ENCODE measurements around the gene CALHM1.
"Not testable (repeated sequence)": the region's sequence is repeated elsewhere in the genome, so short reads cannot be mapped to it uniquely, and the experiment has no call there.

The CALHM1 gene

GRCh38 chr10:103433858-103434257 lies 24.8 kb downstream of the CALHM1 start:
- Histone ChIP-seq H3K36me3 (ENCODE audit: control insufficient read depth, insufficient read depth, low read length) (peaks cover 46% of the 10 kb centered on the region; the same call in 1 of the 2 replicates), H3K4me1 (ENCODE audit: control insufficient read depth, insufficient read depth, low read length) (no peaks in the 10 kb centered on the region), H3K27me3 (ENCODE audit: control insufficient read depth, insufficient read depth, low read length) (no peaks in the 10 kb centered on the region), H3K9me3 (ENCODE audit: control insufficient read depth, insufficient read depth, low read length) (no peaks in the 10 kb centered on the region), H3K27ac (ENCODE audit: low read length) (no peak overlapping the region), H3K4me3 (ENCODE audit: low read length) (no peak overlapping the region)
- WGBS (ENCODE audit: insufficient coverage, insufficient read length): no CpG with 5 or more reads among the region's 2 CpGs
- no peak for DNase-seq (ENCODE audit: low read depth, low spot score)

GRCh38 chr10:103431902-103432301 lies 26.8 kb downstream of the CALHM1 start:
- Histone ChIP-seq H3K36me3 (ENCODE audit: control insufficient read depth, insufficient read depth, low read length) (peaks cover 41% of the 10 kb centered on the region; the same call in 1 of the 2 replicates), H3K4me3 (ENCODE audit: low read length) (no peak overlapping the region), H3K9me3 (ENCODE audit: control insufficient read depth, insufficient read depth, low read length) (no peaks in the 10 kb centered on the region), H3K27me3 (ENCODE audit: control insufficient read depth, insufficient read depth, low read length) (no peaks in the 10 kb centered on the region), H3K27ac (ENCODE audit: low read length) (no peak overlapping the region), H3K4me1 (ENCODE audit: control insufficient read depth, insufficient read depth, low read length) (no peaks in the 10 kb centered on the region)
- DNase-seq (ENCODE audit: low read depth, low spot score): no peak
- WGBS (ENCODE audit: insufficient coverage, insufficient read length): no CpG with 5 or more reads among the region's 8 CpGs

GRCh38 chr10:103429647-103430046 lies 29.1 kb downstream of the CALHM1 start:
- DNase-seq (ENCODE audit: low read depth, low spot score): no peak
- Histone ChIP-seq H3K9me3 (ENCODE audit: control insufficient read depth, insufficient read depth, low read length) (no peaks in the 10 kb centered on the region), H3K4me3 (ENCODE audit: low read length) (no peak overlapping the region), H3K27ac (ENCODE audit: low read length) (no peak overlapping the region), H3K27me3 (ENCODE audit: control insufficient read depth, insufficient read depth, low read length) (no peaks in the 10 kb centered on the region), H3K36me3 (ENCODE audit: control insufficient read depth, insufficient read depth, low read length) (peaks cover 40% of the 10 kb centered on the region), H3K4me1 (ENCODE audit: control insufficient read depth, insufficient read depth, low read length) (no peaks in the 10 kb centered on the region)
- no CpG with 5 or more reads among the region's 5 CpGs for WGBS (ENCODE audit: insufficient coverage, insufficient read length)

- no CpG with 5 or more reads among the region's 5 CpGs for WGBS (ENCODE audit: insufficient coverage, insufficient read length)
- Histone ChIP-seq H3K4me1 (ENCODE audit: control insufficient read depth, insufficient read depth, low read length) (no peaks in the 10 kb centered on the region), H3K4me3 (ENCODE audit: low read length) (no peak overlapping the region), H3K36me3 (ENCODE audit: control insufficient read depth, insufficient read depth, low read length) (peaks cover 37% of the 10 kb centered on the region), H3K27ac (ENCODE audit: low read length) (no peak overlapping the region), H3K27me3 (ENCODE audit: control insufficient read depth, insufficient read depth, low read length) (no peaks in the 10 kb centered on the region), H3K9me3 (ENCODE audit: control insufficient read depth, insufficient read depth, low read length) (no peaks in the 10 kb centered on the region)
- DNase-seq (ENCODE audit: low read depth, low spot score): no peak
Observed at GRCh38 chr10:103428989-103429643, 29.6 kb downstream of the CALHM1 start.

GRCh38 chr10:103427866-103428265 lies 30.8 kb downstream of the CALHM1 start:
- Histone ChIP-seq H3K27me3 (ENCODE audit: control insufficient read depth, insufficient read depth, low read length) (no peaks in the 10 kb centered on the region), H3K4me1 (ENCODE audit: control insufficient read depth, insufficient read depth, low read length) (no peaks in the 10 kb centered on the region), H3K27ac (ENCODE audit: low read length) (no peak overlapping the region), H3K9me3 (ENCODE audit: control insufficient read depth, insufficient read depth, low read length) (no peaks in the 10 kb centered on the region), H3K4me3 (ENCODE audit: low read length) (no peak overlapping the region), H3K36me3 (ENCODE audit: control insufficient read depth, insufficient read depth, low read length) (peaks cover 42% of the 10 kb centered on the region)
- no CpG with 5 or more reads among the region's 9 CpGs for WGBS (ENCODE audit: insufficient coverage, insufficient read length)
- DNase-seq (ENCODE audit: low read depth, low spot score): no peak

GRCh38 chr10:103423748-103424147 lies 35.0 kb downstream of the CALHM1 start:
- Histone ChIP-seq H3K4me1 (ENCODE audit: control insufficient read depth, insufficient read depth, low read length) (no peaks in the 10 kb centered on the region), H3K27me3 (ENCODE audit: control insufficient read depth, insufficient read depth, low read length) (no peaks in the 10 kb centered on the region), H3K9me3 (ENCODE audit: control insufficient read depth, insufficient read depth, low read length) (no peaks in the 10 kb centered on the region), H3K27ac (ENCODE audit: low read length) (no peak overlapping the region), H3K4me3 (ENCODE audit: low read length) (no peak overlapping the region), H3K36me3 (ENCODE audit: control insufficient read depth, insufficient read depth, low read length) (peaks cover 44% of the 10 kb centered on the region)
- no CpG with 5 or more reads among the region's 5 CpGs for WGBS (ENCODE audit: insufficient coverage, insufficient read length)
- DNase-seq (ENCODE audit: low read depth, low spot score): no peak

GRCh38 chr10:103419101-103419500 lies 39.6 kb downstream of the CALHM1 start:
- peaks cover 54% of the 10 kb centered on the region for H3K36me3 ChIP-seq (ENCODE audit: control insufficient read depth, insufficient read depth, low read length)
- WGBS (ENCODE audit: insufficient coverage, insufficient read length): no CpG with 5 or more reads among the region's 4 CpGs
- no peak overlapping the region for H3K4me3 ChIP-seq (ENCODE audit: low read length)
- no peaks in the 10 kb centered on the region for H3K27me3 ChIP-seq (ENCODE audit: control insufficient read depth, insufficient read depth, low read length)
- no peak overlapping the region for H3K27ac ChIP-seq (ENCODE audit: low read length)
- DNase-seq (ENCODE audit: low read depth, low spot score): no peak
- no peaks in the 10 kb centered on the region for H3K9me3 ChIP-seq (ENCODE audit: control insufficient read depth, insufficient read depth, low read length)
- no peaks in the 10 kb centered on the region for H3K4me1 ChIP-seq (ENCODE audit: control insufficient read depth, insufficient read depth, low read length)

GRCh38 chr10:103417601-103418000 lies 41.1 kb downstream of the CALHM1 start:
- Histone ChIP-seq H3K4me3 (ENCODE audit: low read length) (no peak overlapping the region), H3K27me3 (ENCODE audit: control insufficient read depth, insufficient read depth, low read length) (no peaks in the 10 kb centered on the region), H3K9me3 (ENCODE audit: control insufficient read depth, insufficient read depth, low read length) (no peaks in the 10 kb centered on the region), H3K36me3 (ENCODE audit: control insufficient read depth, insufficient read depth, low read length) (peaks cover 56% of the 10 kb centered on the region), H3K4me1 (ENCODE audit: control insufficient read depth, insufficient read depth, low read length) (no peaks in the 10 kb centered on the region), H3K27ac (ENCODE audit: low read length) (no peak overlapping the region)
- WGBS (ENCODE audit: insufficient coverage, insufficient read length): no CpG with 5 or more reads among the region's 5 CpGs
- no peak for DNase-seq (ENCODE audit: low read depth, low spot score)

- H3K27ac ChIP-seq (ENCODE audit: low read length); H3K4me1 ChIP-seq (ENCODE audit: control insufficient read depth, insufficient read depth, low read length); H3K27me3 ChIP-seq (ENCODE audit: control insufficient read depth, insufficient read depth, low read length); H3K9me3 ChIP-seq (ENCODE audit: control insufficient read depth, insufficient read depth, low read length); DNase-seq (ENCODE audit: low read depth, low spot score); H3K4me3 ChIP-seq (ENCODE audit: low read length): not testable (repeated sequence)
- no CpG with 5 or more reads among the region's 5 CpGs for WGBS (ENCODE audit: insufficient coverage, insufficient read length)
- H3K36me3 ChIP-seq (ENCODE audit: control insufficient read depth, insufficient read depth, low read length): peaks cover 58% of the 10 kb centered on the region
Observed at GRCh38 chr10:103417148-103417469, 41.6 kb downstream of the CALHM1 start.

GRCh38 chr10:103416436-103417147 lies 42.1 kb downstream of the CALHM1 start:
- DNase-seq (ENCODE audit: low read depth, low spot score): no peak
- no peaks in the 10 kb centered on the region for H3K9me3 ChIP-seq (ENCODE audit: control insufficient read depth, insufficient read depth, low read length)
- peaks cover 58% of the 10 kb centered on the region for H3K36me3 ChIP-seq (ENCODE audit: control insufficient read depth, insufficient read depth, low read length)
- no CpG with 5 or more reads among the region's 8 CpGs for WGBS (ENCODE audit: insufficient coverage, insufficient read length)
- no peak overlapping the region for H3K27ac ChIP-seq (ENCODE audit: low read length)
- no peak overlapping the region for H3K4me3 ChIP-seq (ENCODE audit: low read length)
- no peaks in the 10 kb centered on the region for H3K27me3 ChIP-seq (ENCODE audit: control insufficient read depth, insufficient read depth, low read length)
- H3K4me1 ChIP-seq (ENCODE audit: control insufficient read depth, insufficient read depth, low read length): no peaks in the 10 kb centered on the region

GRCh38 chr10:103415581-103415980 lies 43.1 kb downstream of the CALHM1 start:
- DNase-seq (ENCODE audit: low read depth, low spot score): no peak
- Histone ChIP-seq H3K27me3 (ENCODE audit: control insufficient read depth, insufficient read depth, low read length) (no peaks in the 10 kb centered on the region), H3K4me1 (ENCODE audit: control insufficient read depth, insufficient read depth, low read length) (no peaks in the 10 kb centered on the region), H3K4me3 (ENCODE audit: low read length) (no peak overlapping the region), H3K36me3 (ENCODE audit: control insufficient read depth, insufficient read depth, low read length) (peaks cover 58% of the 10 kb centered on the region), H3K27ac (ENCODE audit: low read length) (no peak overlapping the region), H3K9me3 (ENCODE audit: control insufficient read depth, insufficient read depth, low read length) (no peaks in the 10 kb centered on the region)
- WGBS (ENCODE audit: insufficient coverage, insufficient read length): no CpG with 5 or more reads among the region's 8 CpGs
